ENCODE results near the gene TSPEAR. TPM values are rescaled to one million over a fixed set of nuclear protein-coding genes. Genes with fewer than 3 reads are reported as not detected.

Gene TSPEAR
- total and polyA plus RNA-seq, 2 donors (not counting 1 experiment from before 2014, with no cell fraction given): not detected

GRCh38 chr21:44644878-44645277 is 66.5 kb downstream of the TSPEAR start:
- no peak overlapping the region for H3K4me2 ChIP-seq (replicated peaks; ENCODE audit: low read depth, low read length, poor library complexity, severe bottlenecking)
- no peak overlapping the region for H3K27ac ChIP-seq (ENCODE audit: low read length in 2 of 2)
- no peak overlapping the region for H3K27ac Mint-ChIP-seq
- peaks cover 0 to 23% (median 12%) of the 10 kb centered on the region in 3 donors for H3K9me3 ChIP-seq (ENCODE audit: control extremely low read depth in 1 of 3, control insufficient read depth in 2 of 3, insufficient read depth in 1 of 3, low read length in 2 of 3)
- H2AFZ ChIP-seq (ENCODE audit: insufficient read depth, low read depth, low read length, poor library complexity, severe bottlenecking): no peak overlapping the region
- no peak overlapping the region for H3K9ac ChIP-seq (ENCODE audit: low read length)
- WGBS (ENCODE audit: insufficient coverage): no CpG with 5 or more reads among the region's 2 CpGs
- H3K4me1 Mint-ChIP-seq: no peaks in the 10 kb centered on the region
- ChIA-PET POLR2A (no interaction called here), CTCF (no interaction called here)
- no peaks in the 10 kb centered on the region for H3K36me3 ChIP-seq (replicated peaks in 1 of 2; ENCODE audit: control extremely low read depth in 1 of 2, control insufficient read depth in 1 of 2, extremely low read depth in 1 of 2, insufficient read depth in 2 of 2, low read length in 1 of 2)
- TF ChIP-seq CTCF (IDR thresholded peaks at IDR 0.05): no peak
- no peak for TF ChIP-seq EZH2 (IDR thresholded peaks at IDR 0.05; ENCODE audit: borderline replicate concordance, insufficient read depth, low read depth, low read length, poor library complexity, severe bottlenecking)
- no peak overlapping the region for H3K4me3 ChIP-seq (ENCODE audit: control extremely low read depth in 1 of 5, extremely low read depth in 1 of 5, insufficient read depth in 1 of 5, low read depth in 2 of 5, low read length in 4 of 5)
- H3K4me3 Mint-ChIP-seq: no peak overlapping the region
- no peak for ATAC-seq (ENCODE audit: low read depth)
- peaks cover 0 to 11% (median 1%) of the 10 kb centered on the region in 4 experiments for H3K27me3 ChIP-seq (replicated peaks in 1 of 4; ENCODE audit: control extremely low read depth in 1 of 4, control insufficient read depth in 3 of 4, insufficient read depth in 4 of 4, low read length in 3 of 4)
- intact Hi-C loops (cut with micrococcal nuclease): no loop called here
- peaks cover 10% of the 10 kb centered on the region for H3K9me3 Mint-ChIP-seq (ENCODE audit: insufficient read depth)
- no peaks in the 10 kb centered on the region for H4K20me1 ChIP-seq (ENCODE audit: control insufficient read depth, insufficient read depth, low read length, poor library complexity, severe bottlenecking)
- no peaks in the 10 kb centered on the region for H3K4me1 ChIP-seq (ENCODE audit: control insufficient read depth in 2 of 2, insufficient read depth in 2 of 2, low read length in 2 of 2)
- H3K79me2 ChIP-seq (ENCODE audit: control insufficient read depth, insufficient read depth, low read length): no peaks in the 10 kb centered on the region
- H3K27me3 Mint-ChIP-seq: peaks cover 13% of the 10 kb centered on the region
- no peak for DNase-seq

- DNase-seq: no peak
- no peaks in the 10 kb centered on the region for H3K79me2 ChIP-seq (ENCODE audit: control insufficient read depth, insufficient read depth, low read length)
- no peaks in the 10 kb centered on the region for H3K36me3 ChIP-seq (replicated peaks in 1 of 2; ENCODE audit: control extremely low read depth in 1 of 2, control insufficient read depth in 1 of 2, extremely low read depth in 1 of 2, insufficient read depth in 2 of 2, low read length in 1 of 2)
- TF ChIP-seq EZH2 (IDR thresholded peaks at IDR 0.05; ENCODE audit: borderline replicate concordance, insufficient read depth, low read depth, low read length, poor library complexity, severe bottlenecking) (no peak), CTCF (IDR thresholded peaks at IDR 0.05) (no peak)
- no peak for ATAC-seq (ENCODE audit: low read depth)
- H3K4me1 ChIP-seq (ENCODE audit: control insufficient read depth in 2 of 2, insufficient read depth in 2 of 2, low read length in 2 of 2): no peaks in the 10 kb centered on the region
- no peak overlapping the region for H2AFZ ChIP-seq (ENCODE audit: insufficient read depth, low read depth, low read length, poor library complexity, severe bottlenecking)
- H3K27me3 Mint-ChIP-seq: peaks cover 18% of the 10 kb centered on the region
- ChIA-PET POLR2A (no interaction called here), CTCF (no interaction called here)
- H3K9me3 ChIP-seq (ENCODE audit: control extremely low read depth in 1 of 3, control insufficient read depth in 2 of 3, insufficient read depth in 1 of 3, low read length in 2 of 3): peaks cover 0 to 32% (median 12%) of the 10 kb centered on the region in 3 donors
- no peak overlapping the region for H3K4me2 ChIP-seq (replicated peaks; ENCODE audit: low read depth, low read length, poor library complexity, severe bottlenecking)
- H3K9ac ChIP-seq (ENCODE audit: low read length): no peak overlapping the region
- peaks cover 11% of the 10 kb centered on the region for H3K9me3 Mint-ChIP-seq (ENCODE audit: insufficient read depth)
- WGBS (ENCODE audit: insufficient coverage): 92% methylated on average over 9 of the region's 14 CpGs
- H3K4me1 Mint-ChIP-seq: no peaks in the 10 kb centered on the region
- intact Hi-C loops (cut with micrococcal nuclease): no loop called here
- no peak overlapping the region for H3K27ac Mint-ChIP-seq
- no peaks in the 10 kb centered on the region for H4K20me1 ChIP-seq (ENCODE audit: control insufficient read depth, insufficient read depth, low read length, poor library complexity, severe bottlenecking)
- no peak overlapping the region for H3K4me3 Mint-ChIP-seq
- H3K27me3 ChIP-seq (replicated peaks in 1 of 4; ENCODE audit: control extremely low read depth in 1 of 4, control insufficient read depth in 3 of 4, insufficient read depth in 4 of 4, low read length in 3 of 4): peaks cover 0 to 18% (median 1%) of the 10 kb centered on the region in 4 experiments
- H3K27ac ChIP-seq (ENCODE audit: low read length in 2 of 2): no peak overlapping the region
- no peak overlapping the region for H3K4me3 ChIP-seq (ENCODE audit: control extremely low read depth in 1 of 5, extremely low read depth in 1 of 5, insufficient read depth in 1 of 5, low read depth in 2 of 5, low read length in 4 of 5)
Measured at GRCh38 chr21:44643741-44644310, 67.5 kb downstream of the TSPEAR start.

All from B cell (primary cell).